Neural progenitor cell (in vitro differentiated cells): ENCODE results near the gene SLC25A52. TPM values are rescaled to one million over a fixed set of nuclear protein-coding genes. Genes with fewer than 3 reads are reported as not detected.

Experiments
- DNase-seq: peaks from one replicate; pipeline ENCODE4 v3.0.0-alpha.2; 2016; ENCODE audit warnings: low spot score
- H2AFZ ChIP-seq: fragments of 200-600 bp; sonication (generic); replicated peaks from 2 replicates; pipeline ENCODE4 v1.6.1; 2016; ENCODE audit warnings: antibody characterized with exemption
- H3F3A ChIP-seq: fragments of 200-600 bp; sonication (generic); 2 replicates; pipeline ENCODE4 v1.6.1; 2016; ENCODE audit warnings: antibody characterized with exemption, low read depth
- H3K27ac ChIP-seq: fragments of 200-600 bp; sonication (generic); 2 replicates; pipeline ENCODE4 v1.5.1; 2016; ENCODE audit warnings: mild to moderate bottlenecking
- H3K27me3 ChIP-seq: fragments of 200-600 bp; sonication (generic); 2 replicates; pipeline ENCODE4 v1.6.1; 2016; ENCODE audit warnings: mild to moderate bottlenecking, moderate library complexity
- H3K36me3 ChIP-seq: fragments of 200-600 bp; sonication (generic); 2 replicates; pipeline ENCODE4 v1.5.1; 2016
- H3K4me1 ChIP-seq: fragments of 200-600 bp; sonication (generic); 2 replicates; pipeline ENCODE4 v1.6.1; 2016; ENCODE audit warnings: mixed run types
- H3K4me2 ChIP-seq: fragments of 200-600 bp; sonication (generic); 2 replicates; pipeline ENCODE4 v1.6.1; 2016
- H3K4me3 ChIP-seq: fragments of 200-600 bp; sonication (generic); 2 replicates; pipeline ENCODE4 v1.5.1; 2016
- H3K79me2 ChIP-seq: fragments of 200-600 bp; sonication (generic); 2 replicates; pipeline ENCODE4 v1.6.1; 2016; ENCODE audit warnings: low read depth
- H3K9ac ChIP-seq: fragments of 200-600 bp; sonication (generic); 2 replicates; pipeline ENCODE4 v1.6.1; 2016
- H3K9me3 ChIP-seq: fragments of 200-600 bp; sonication (generic); 2 replicates; pipeline ENCODE4 v1.5.1; 2016; ENCODE audit warnings: low read depth
- H4K20me1 ChIP-seq: fragments of 200-600 bp; sonication (generic); 2 replicates; pipeline ENCODE4 v1.6.1; 2016; ENCODE audit warnings: low read depth
- H3K27ac Mint-ChIP-seq: 3 replicates; pipeline ENCODE4 v1.8.0; 2021; ENCODE audit warnings: mixed read lengths
- H3K27me3 Mint-ChIP-seq: 2 replicates; pipeline ENCODE4 v1.8.0; 2022; ENCODE audit warnings: low read depth, mild to moderate bottlenecking, inconsistent platforms, moderate library complexity, mixed read lengths; ENCODE audit not compliant: insufficient read depth
- H3K36me3 Mint-ChIP-seq: 3 replicates; pipeline ENCODE4 v1.8.0; 2021; ENCODE audit warnings: mixed read lengths
- H3K4me1 Mint-ChIP-seq: 3 replicates; pipeline ENCODE4 v1.8.0; 2021; ENCODE audit warnings: mixed read lengths
- H3K4me3 Mint-ChIP-seq: 3 replicates; pipeline ENCODE4 v1.8.0; 2021; ENCODE audit warnings: mild to moderate bottlenecking, moderate library complexity, mixed read lengths
- H3K9me3 Mint-ChIP-seq: 3 replicates; pipeline ENCODE4 v1.8.0; 2020; ENCODE audit warnings: mixed read lengths
- EZH2 ChIP-seq: fragments of 200-600 bp; sonication (generic); IDR thresholded peaks from 2 replicates; pipeline ENCODE4 v1.6.1; 2017; ENCODE audit warnings: antibody characterized with exemption, mild to moderate bottlenecking, moderate library complexity
- EZH2phosphoT487 ChIP-seq: fragments of 200-600 bp; sonication (generic); IDR thresholded peaks from 2 replicates; pipeline ENCODE4 v1.6.1; 2017; ENCODE audit warnings: antibody characterized with exemption
- total RNA-seq: library from RNA; depleted of rRNA; stranded (reverse); fragments of >200 nt; gene quantifications from 2 replicates; pipeline ENCODE4 v1.2.3, GENCODE V29; 2015; ENCODE audit warnings: low replicate concordance
- TF ChIP-seq, protein P1 (sequence below): fragments of 200-600 bp; sonication (generic); IDR thresholded peaks from 2 replicates; pipeline ENCODE4 v1.5.1; 2017; ENCODE audit warnings: antibody characterized with exemption, mild to moderate bottlenecking

SLC25A52 gene
- total RNA-seq, 1 donor from 2014 or later, result not detected

DNA sequence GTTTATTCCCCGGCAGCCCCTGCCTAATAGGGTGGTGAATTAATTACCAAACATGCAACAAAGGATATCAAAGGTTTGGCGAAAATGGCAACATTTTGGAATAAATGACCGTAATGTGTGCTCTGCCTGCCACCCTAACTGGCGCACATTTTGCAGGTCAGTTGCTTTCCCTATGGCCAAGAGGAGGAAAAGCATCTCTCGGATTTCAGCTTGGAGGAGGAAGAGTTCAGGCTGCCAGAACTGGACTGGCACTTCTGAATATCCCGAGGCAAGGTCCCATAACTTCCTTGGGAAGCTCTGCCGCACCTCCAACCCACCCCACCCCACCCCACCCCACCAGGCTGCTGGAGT, 37.1 kb downstream of the SLC25A52 start:
- H3K4me1 ChIP-seq, result no peaks in the 10 kb centered on the region
- no peak overlapping the region for H3K4me3 ChIP-seq
- no peaks in the 10 kb centered on the region for H3K27me3 ChIP-seq
- TF ChIP-seq, protein P1, sequence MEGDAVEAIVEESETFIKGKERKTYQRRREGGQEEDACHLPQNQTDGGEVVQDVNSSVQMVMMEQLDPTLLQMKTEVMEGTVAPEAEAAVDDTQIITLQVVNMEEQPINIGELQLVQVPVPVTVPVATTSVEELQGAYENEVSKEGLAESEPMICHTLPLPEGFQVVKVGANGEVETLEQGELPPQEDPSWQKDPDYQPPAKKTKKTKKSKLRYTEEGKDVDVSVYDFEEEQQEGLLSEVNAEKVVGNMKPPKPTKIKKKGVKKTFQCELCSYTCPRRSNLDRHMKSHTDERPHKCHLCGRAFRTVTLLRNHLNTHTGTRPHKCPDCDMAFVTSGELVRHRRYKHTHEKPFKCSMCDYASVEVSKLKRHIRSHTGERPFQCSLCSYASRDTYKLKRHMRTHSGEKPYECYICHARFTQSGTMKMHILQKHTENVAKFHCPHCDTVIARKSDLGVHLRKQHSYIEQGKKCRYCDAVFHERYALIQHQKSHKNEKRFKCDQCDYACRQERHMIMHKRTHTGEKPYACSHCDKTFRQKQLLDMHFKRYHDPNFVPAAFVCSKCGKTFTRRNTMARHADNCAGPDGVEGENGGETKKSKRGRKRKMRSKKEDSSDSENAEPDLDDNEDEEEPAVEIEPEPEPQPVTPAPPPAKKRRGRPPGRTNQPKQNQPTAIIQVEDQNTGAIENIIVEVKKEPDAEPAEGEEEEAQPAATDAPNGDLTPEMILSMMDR, result no peak
- TF ChIP-seq EZH2phosphoT487, result no peak
- no peak for TF ChIP-seq EZH2
- H3K27ac ChIP-seq, result no peak overlapping the region
- Mint-ChIP-seq H3K36me3 (no peaks in the 10 kb centered on the region), H3K4me1 (no peaks in the 10 kb centered on the region), H3K4me3 (no peak overlapping the region), H3K9me3 (peaks cover 8% of the 10 kb centered on the region), H3K27me3 (peaks cover 2% of the 10 kb centered on the region), H3K27ac (no peak overlapping the region)
- H2AFZ ChIP-seq, result no peak overlapping the region
- H3K36me3 ChIP-seq, result no peaks in the 10 kb centered on the region
- no peaks in the 10 kb centered on the region for H4K20me1 ChIP-seq
- H3K9ac ChIP-seq, result no peak overlapping the region
- no peaks in the 10 kb centered on the region for H3K79me2 ChIP-seq
- DNase-seq, result no peak
- no peaks in the 10 kb centered on the region for H3K9me3 ChIP-seq
- H3F3A ChIP-seq, result no peaks in the 10 kb centered on the region
- no peak overlapping the region for H3K4me2 ChIP-seq

GRCh38 chr18:31722369-31722957, 38.2 kb downstream of the SLC25A52 start:
- H3K27ac Mint-ChIP-seq, result no peak overlapping the region
- no peaks in the 10 kb centered on the region for H3K79me2 ChIP-seq

GRCh38 chr18:31721601-31722000, 39.1 kb downstream of the SLC25A52 start:
- Histone ChIP-seq H3K4me2 (no peak overlapping the region), H3K9me3 (no peaks in the 10 kb centered on the region), H4K20me1 (no peaks in the 10 kb centered on the region), H3K4me1 (no peaks in the 10 kb centered on the region), H3K4me3 (no peak overlapping the region), H3K27ac (no peak overlapping the region), H3K79me2 (no peaks in the 10 kb centered on the region), H3F3A (no peaks in the 10 kb centered on the region), H3K27me3 (no peaks in the 10 kb centered on the region), H3K36me3 (no peaks in the 10 kb centered on the region), H3K9ac (no peak overlapping the region), H2AFZ (no peak overlapping the region)
- TF ChIP-seq EZH2phosphoT487, result no peak
- TF ChIP-seq EZH2, result no peak
- TF ChIP-seq, protein P1, result no peak
- no peaks in the 10 kb centered on the region for H3K4me1 Mint-ChIP-seq
- DNase-seq, result no peak
- no peak overlapping the region for H3K27ac Mint-ChIP-seq
- peaks cover 8% of the 10 kb centered on the region for H3K9me3 Mint-ChIP-seq
- H3K4me3 Mint-ChIP-seq, result no peak overlapping the region
- peaks cover 2% of the 10 kb centered on the region for H3K27me3 Mint-ChIP-seq
- H3K36me3 Mint-ChIP-seq, result no peaks in the 10 kb centered on the region

More at GRCh38 chr18:31722369-31722957, 38.2 kb downstream of the SLC25A52 start:
- Mint-ChIP-seq H3K4me1 (no peaks in the 10 kb centered on the region), H3K27me3 (peaks cover 2% of the 10 kb centered on the region), H3K4me3 (no peak overlapping the region), H3K36me3 (no peaks in the 10 kb centered on the region), H3K9me3 (peaks cover 8% of the 10 kb centered on the region)
- no peak overlapping the region for H3K4me3 ChIP-seq
- H3K27me3 ChIP-seq, result no peaks in the 10 kb centered on the region
- no peak overlapping the region for H2AFZ ChIP-seq
- peak; percentile 81 for DNase-seq
- H3K4me2 ChIP-seq, result no peak overlapping the region
- TF ChIP-seq, protein P1, result peak; percentile 93
- TF ChIP-seq EZH2 (no peak), EZH2phosphoT487 (no peak)
- H3K27ac ChIP-seq, result no peak overlapping the region
- H3K36me3 ChIP-seq, result no peaks in the 10 kb centered on the region
- no peaks in the 10 kb centered on the region for H3F3A ChIP-seq
- no peaks in the 10 kb centered on the region for H3K4me1 ChIP-seq
- H4K20me1 ChIP-seq, result no peaks in the 10 kb centered on the region
- H3K9ac ChIP-seq, result no peak overlapping the region
- no peaks in the 10 kb centered on the region for H3K9me3 ChIP-seq
